ENCODE measurements around the gene FAM184A.

DNA sequence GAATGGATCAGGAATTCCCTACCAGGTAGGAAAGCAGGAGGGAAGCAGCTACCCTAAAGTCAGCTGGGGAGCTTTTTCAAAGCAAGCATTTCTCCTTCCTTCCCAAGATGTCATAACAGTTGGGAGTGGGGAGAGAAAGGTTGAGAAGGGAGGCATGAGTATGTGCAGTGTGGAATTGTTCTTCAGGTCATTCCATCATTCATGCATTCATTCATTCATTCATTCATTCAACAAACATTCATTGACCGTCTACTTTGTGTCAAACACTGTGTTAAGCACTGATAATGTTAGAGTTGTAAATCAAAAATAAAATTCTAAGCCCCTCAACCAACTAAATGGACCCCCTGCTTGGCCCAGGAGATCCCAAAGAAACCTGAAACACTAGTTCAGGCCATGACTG, 49.2 kb upstream of the FAM184A start:
- TF ChIP-seq, protein P1, sequence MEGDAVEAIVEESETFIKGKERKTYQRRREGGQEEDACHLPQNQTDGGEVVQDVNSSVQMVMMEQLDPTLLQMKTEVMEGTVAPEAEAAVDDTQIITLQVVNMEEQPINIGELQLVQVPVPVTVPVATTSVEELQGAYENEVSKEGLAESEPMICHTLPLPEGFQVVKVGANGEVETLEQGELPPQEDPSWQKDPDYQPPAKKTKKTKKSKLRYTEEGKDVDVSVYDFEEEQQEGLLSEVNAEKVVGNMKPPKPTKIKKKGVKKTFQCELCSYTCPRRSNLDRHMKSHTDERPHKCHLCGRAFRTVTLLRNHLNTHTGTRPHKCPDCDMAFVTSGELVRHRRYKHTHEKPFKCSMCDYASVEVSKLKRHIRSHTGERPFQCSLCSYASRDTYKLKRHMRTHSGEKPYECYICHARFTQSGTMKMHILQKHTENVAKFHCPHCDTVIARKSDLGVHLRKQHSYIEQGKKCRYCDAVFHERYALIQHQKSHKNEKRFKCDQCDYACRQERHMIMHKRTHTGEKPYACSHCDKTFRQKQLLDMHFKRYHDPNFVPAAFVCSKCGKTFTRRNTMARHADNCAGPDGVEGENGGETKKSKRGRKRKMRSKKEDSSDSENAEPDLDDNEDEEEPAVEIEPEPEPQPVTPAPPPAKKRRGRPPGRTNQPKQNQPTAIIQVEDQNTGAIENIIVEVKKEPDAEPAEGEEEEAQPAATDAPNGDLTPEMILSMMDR (IDR thresholded peaks at IDR 0.05; ENCODE audit: insufficient read depth, low read depth, low read length) = no peak
- no peak for TF ChIP-seq EZH2 (IDR thresholded peaks at IDR 0.05; ENCODE audit: insufficient read depth, low read length)

Measured in astrocyte (in vitro differentiated cells and primary cell).